UCSD-AML1 (cell line): ENCODE results near the gene POLR2B.
"Not testable (repeated sequence)": the region's sequence is repeated elsewhere in the genome, so short reads cannot be mapped to it uniquely, and the experiment has no call there.

Experiments used
- DNase-seq: peaks from one replicate; lab custom pipeline; 2025; ENCODE audit not compliant: unreplicated experiment; lab: John Stamatoyannopoulos, UW

The POLR2B gene

DNA sequence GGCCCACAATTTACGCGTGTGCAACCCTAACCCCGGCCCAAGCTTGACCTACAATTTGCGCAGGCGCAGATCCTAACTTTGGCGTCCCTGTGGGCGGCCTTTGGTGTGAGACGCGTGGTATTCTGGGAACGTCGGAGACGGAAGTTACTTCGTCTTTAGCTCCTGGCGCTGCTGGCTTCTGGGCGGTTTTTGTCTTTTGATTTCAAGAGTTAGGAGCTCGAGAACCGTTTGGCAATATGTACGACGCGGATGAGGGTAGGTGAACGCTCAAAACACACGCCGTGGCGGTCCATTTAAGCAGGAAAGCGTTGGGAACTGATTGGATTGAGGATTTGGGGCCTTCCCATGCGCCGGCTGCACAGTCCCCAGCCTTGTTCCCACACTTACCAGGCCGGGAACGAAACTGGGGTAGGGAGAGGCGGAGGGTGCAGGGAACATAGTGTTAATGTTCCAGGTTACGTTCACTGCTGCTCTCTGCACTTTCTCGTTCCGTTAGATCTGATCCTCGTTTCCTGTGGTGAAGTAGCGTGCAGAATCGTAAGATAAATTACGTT lies at the start of gene POLR2B:
TSS of gene POLR2B (plus strand) at position 147 of the 554 bp plus-strand sequence. CDS start at position 237, 90 bp downstream.
- DNase-seq = peak; percentile 95

DNA sequence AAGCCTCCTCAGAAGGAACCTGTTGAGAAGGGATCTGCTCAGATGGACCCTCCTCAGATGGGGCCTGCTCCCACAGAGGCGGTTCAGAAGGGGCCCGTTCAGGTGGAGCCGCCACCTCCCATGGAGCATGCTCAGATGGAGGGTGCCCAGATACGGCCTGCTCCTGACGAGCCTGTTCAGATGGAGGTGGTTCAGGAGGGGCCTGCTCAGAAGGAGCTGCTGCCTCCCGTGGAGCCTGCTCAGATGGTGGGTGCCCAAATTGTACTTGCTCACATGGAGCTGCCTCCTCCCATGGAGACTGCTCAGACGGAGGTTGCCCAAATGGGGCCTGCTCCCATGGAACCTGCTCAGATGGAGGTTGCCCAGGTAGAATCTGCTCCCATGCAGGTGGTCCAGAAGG lies 48.1 kb upstream of the POLR2B start:
- DNase-seq = no peak

DNA sequence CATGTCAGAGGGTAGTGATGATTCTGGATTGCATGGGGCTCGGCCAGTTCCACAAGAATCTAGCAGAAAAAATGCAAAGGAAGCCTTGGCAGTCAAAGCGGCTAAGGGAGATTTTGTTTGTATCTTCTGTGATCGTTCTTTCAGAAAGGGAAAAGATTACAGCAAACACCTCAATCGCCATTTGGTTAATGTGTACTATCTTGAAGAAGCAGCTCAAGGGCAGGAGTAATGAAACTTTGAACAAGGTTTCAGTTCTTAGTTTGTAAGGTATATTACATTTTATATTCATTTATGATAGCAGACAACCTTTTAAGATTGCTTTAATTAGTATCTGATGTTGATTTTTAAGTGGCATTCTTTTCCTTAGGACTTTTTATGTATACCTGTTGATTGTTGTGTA lies 46.8 kb upstream of the POLR2B start:
- no peak for DNase-seq

DNA sequence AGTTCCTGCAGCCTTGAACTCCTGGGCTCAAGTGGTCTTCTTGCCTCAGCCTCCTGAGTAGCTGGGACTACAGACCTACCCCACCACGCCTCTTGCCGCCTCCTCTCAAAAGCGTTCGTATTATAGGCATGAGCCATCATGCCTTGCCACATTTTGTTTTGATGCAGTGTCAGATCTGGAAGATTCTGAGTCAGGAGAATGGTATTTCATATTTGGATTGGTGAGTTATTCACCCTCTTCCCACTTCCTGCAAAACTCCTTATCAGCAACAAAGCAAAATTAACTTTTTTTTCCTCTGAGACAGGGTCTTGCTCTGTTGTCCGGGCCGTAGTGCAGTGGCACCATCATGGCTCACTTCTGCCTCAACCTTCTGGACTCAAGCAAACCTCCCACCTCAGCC lies 41.4 kb upstream of the POLR2B start:
- no peak for DNase-seq

DNA sequence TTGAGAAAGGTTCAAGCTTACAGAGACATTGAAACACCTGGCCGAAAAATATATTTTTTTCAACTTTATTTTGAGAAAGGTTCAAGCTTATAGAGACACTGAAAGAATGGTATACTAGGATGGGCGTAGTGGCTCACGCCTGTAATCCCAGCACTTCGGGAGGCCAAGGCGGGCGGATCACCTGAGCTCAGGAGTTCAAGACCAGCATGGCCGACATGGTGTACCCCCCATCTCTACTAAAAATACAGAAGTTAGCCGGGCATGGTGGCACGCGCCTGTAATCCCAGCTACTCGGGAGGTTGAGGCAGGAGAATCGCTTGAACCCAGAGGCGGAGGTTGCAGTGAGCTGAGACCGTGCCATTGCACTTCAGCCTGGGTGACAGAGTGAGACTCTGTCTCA lies 38.9 kb upstream of the POLR2B start:
- DNase-seq = not testable (repeated sequence)

GRCh38 chr4:56940403-56940802 lies 38.3 kb upstream of the POLR2B start:
- DNase-seq = no peak

DNA sequence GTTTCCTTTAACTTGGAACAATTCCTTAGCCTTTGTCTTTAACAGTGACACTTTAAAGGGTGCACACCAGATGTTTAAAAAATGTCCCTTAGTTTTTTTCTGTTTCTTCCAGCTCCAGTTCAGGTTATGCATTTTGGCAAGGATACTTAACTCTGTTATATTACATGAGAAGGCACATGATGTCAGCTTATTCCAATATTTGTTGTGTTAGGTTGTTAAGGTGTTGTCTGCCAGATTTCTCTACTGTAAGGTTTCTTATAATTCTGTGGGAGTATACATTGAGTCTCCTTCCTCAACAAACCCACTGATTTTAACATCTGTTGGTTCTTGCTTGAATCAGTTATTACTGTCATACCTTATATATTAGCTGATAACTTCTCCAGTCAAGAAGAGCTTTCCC lies 37.7 kb upstream of the POLR2B start:
- no peak for DNase-seq

DNA sequence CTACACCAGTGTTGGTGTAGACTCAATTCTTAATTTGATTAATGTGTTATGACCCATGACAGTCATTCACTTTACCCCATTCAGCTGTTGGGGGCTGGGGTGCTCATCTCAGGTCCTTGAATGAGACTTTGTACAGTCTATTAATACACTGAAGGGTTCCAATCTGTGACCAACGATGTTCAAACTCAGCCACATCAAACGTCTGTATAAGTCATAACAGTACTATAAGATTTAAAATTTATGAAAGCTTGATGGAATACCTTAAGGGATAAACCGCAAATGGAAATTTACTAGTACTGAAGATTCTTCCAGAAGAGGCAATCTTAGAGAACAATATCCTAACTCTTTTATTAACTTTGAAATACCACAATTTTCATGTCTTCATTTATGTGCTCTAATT lies 37.3 kb upstream of the POLR2B start:
- no peak for DNase-seq

DNA sequence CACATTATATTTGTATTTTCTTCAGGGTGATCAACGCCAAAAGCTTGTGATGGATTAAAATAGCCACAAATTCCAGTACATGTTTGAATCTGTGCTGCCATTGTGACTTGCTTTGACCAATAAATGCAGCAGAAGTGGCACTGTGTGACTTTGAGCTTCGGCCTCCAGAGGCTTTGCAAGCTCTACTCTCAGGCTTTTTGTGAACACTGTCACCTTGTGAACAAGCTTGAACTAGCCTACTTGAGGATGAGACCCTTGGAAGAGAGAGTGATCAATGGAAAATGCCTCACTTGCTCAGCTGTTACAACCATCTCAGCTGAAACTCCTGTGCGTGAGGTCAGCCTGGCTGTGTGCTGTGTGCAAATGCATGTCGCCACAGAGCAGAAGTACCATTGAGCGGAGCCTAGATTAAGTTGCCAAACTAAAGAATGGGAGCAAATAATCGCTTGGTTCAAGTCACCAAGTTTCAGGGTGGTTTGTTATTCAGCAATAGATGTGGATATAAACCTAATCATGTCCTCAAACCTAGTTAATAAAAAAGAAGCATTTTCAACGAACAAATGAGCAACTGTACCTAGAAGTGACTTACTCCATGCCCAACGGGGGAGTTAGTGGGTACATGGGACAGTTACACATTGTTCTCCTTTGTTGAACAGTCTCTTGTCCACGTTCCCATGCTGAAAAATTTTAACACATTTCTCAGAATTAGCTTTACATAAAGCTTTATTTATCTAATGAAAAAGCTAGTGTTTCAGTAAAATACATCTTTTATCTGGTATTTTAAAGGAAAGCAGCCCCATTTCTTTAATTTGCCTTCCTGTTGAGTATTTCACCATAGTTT lies 24.8 kb upstream of the POLR2B start:
- DNase-seq = no peak

DNA sequence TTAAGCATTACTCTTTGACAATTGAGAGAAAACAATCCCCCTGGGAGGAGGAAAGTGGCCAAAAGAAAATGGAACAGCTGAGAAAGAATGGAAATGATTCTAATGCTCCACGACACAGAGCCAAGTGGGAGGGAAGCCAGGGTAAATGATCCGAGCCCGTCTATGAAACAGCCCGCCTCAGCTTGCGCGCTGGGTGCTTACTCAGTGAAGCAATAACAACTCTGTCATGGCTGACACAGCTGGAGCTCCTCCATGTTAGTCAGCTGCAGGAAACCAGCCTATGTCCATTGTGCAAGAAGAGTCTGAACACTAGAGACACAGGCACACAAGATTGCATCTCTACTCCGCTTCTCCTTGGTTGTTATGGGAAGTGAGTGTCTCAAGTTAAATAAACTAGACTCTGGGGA lies 20.6 kb upstream of the POLR2B start:
- no peak for DNase-seq

DNA sequence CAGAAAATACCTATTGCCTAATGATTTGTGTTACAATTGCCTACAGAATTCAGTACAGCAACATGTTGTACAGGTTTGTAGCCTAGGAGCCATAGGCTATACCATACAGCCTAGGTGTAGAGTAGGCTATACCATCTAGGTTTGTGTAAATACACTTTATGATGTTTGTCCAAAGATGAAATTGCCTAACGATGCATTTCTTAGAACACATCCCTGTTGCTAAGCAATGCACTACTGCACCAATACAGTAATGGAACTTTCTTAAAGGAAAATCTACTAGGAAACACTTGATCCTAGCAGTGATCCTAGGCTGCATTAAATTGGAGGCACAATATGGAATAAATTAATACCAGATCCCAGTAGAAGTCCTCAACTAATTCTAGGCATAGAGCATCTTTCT lies 19.6 kb upstream of the POLR2B start:
- no peak for DNase-seq

DNA sequence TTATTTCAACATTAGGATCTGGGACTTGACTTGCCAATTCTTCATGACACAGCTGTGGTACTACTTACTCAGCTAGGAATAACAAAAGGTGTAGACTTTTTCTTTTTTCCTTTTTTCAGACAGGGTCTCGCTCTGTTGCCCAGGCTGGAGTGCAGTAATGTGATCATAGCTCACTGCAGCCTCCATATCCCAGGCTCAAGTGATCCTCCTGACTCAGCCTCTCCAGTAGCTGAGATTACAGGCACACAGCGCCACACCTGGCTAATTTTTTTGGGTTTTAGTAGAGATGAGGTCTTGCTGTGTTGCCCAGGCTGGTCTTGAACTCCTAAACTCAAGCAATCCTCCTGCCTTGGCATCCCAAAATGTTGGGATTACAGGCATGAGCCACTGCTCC lies 17.6 kb upstream of the POLR2B start:
- no peak for DNase-seq

DNA sequence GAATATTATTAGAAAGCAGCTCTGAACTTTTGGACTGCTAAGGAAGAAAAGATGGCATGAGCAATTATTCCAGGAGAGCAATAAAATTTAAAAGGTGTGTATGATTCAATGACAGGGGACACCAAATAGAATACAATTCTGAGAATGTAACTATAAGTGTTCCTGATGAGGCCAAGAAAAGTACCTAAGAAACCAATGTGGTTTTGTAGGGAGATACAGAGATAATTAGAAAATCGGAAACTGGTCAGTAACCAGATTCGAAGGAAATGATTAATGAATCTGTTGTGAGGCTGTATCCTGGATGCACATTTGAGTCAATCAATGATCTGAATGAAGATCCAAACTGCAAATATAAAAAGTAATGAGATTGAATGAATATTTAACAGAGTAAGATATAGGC lies 7.3 kb upstream of the POLR2B start:
- DNase-seq = no peak

GRCh38 chr4:56972389-56972788 lies 6.3 kb upstream of the POLR2B start:
- no peak for DNase-seq

DNA sequence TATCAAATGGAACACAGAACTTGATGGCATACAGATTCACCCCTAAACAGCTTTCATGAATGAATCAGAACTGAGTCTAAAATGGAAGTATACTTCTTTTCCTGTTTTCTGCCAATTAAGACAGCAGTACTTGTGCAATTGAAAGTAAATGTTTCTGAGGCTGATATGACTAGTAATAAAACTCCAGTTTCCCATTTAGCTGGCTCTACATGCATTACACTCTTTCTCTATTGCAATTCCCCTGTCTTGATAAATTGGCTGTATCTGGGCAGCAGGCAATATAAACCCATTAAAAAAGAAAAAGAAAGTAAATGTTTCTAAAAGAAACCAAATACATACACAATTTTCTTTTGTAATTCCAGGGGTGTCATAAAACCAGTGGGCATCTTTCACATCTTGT lies 5.9 kb upstream of the POLR2B start:
- DNase-seq = no peak

- no peak for DNase-seq
These were observed 5.4 kb upstream of the POLR2B start for GRCh38 chr4:56973336-56973735.

DNA sequence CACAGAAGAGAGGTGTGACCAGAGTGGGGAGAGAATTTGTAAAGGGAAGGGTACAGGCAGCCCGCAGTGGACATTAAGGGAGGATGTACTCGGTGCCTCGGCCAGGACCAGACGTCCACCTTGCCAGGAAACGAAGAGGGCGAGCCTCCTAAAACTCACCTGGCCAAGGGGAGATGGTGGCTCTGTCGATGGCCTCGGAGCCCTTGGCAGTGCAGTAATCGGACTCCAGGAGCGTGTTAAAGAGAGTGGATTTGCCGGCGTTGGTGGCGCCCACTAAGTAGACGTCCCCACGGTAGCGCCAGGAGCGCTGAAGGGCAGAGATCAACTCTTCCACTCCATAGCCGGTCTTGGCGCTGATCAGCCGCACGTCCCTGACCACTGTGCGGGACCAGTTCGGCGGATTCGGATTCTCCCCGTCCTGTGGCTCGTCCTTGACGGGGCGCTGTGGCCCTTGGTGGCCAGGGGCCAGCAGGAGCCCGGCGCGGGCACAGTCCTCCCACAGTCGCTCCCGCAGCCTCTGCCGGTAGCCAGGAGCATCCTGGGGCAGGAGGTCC lies 2.3 kb upstream of the POLR2B start:
- peak; percentile 40 for DNase-seq

GRCh38 chr4:56976837-56977320 lies 1.8 kb upstream of the POLR2B start:
- peak; percentile 68 for DNase-seq

DNA sequence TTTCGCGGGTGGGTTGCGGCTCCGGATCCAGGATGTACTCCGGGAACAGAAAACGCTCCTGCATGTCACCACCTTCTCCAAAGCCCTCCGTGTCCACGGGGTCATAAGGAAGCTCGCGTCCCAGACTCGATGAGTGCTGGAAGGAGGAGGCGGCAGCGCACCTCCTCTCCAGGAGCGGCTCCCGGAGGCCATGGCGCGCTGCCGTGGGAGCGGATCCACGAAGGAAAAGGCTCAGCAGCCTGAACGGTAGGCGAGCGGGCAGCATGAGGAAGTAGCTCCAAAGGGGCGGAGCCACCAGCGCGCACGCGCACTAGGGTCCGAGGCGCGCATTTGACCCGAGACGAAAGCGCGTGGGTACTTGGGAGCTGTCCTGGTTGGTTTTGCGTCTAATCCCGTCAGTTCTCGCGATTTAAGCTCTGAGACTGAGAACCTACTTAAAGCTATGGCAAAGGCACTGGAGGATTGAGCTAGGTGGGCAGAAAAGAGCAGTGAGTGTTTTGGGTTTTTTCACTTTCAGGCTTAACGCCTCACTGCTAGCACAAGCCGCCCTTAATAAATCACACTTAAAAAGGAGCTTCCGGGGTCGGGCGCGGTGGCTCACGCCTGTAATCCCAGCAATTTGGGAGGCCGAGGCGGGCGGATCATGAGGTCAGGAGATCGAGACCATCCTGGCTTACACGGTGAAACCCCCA lies 1.2 kb upstream of the POLR2B start, which contains the start of gene NOA1:
TSS of gene NOA1 (minus strand) at position 286 of the 692 bp plus-strand sequence. CDS start at position 265, 21 bp downstream.
- peak; percentile 99 for DNase-seq

GRCh38 chr4:56979421-56980072 lies 851 bp downstream of the POLR2B start:
- DNase-seq = peak; percentile 28

GRCh38 chr4:56981795-56982201 lies 3.1 kb downstream of the POLR2B start:
- no peak for DNase-seq
